HFF-Myc (cell line): Measurements from ENCODE around the gene CAND2.
"Not testable (repeated sequence)": the region's sequence is repeated elsewhere in the genome, so short reads cannot be mapped to it uniquely, and the experiment has no call there.

Experiments used
- DNase-seq: peaks from one replicate; pipeline ENCODE4 v3.0.0-alpha.2; 2011; ENCODE audit warnings: low read depth; ENCODE audit errors: extremely low read depth
- H3K4me3 ChIP-seq: replicated peaks from 2 replicates; pipeline ENCODE4 v1.5.1; 2011; ENCODE audit warnings: low read depth, mild to moderate bottlenecking, control low read depth, low read length
- CTCF ChIP-seq: IDR thresholded peaks from 2 replicates; pipeline ENCODE4 v1.5.1; 2012; ENCODE audit warnings: mild to moderate bottlenecking, low read depth, low read length, control low read depth; ENCODE audit errors: missing control alignments

CAND2 gene

GRCh38 chr3:12787346-12787745 is 9.1 kb upstream of the CAND2 start:
- not testable (repeated sequence) for H3K4me3 ChIP-seq, DNase-seq
- peak; percentile 43 for TF ChIP-seq CTCF

GRCh38 chr3:12787967-12788690 is 8.4 kb upstream of the CAND2 start:
- not testable (repeated sequence) for DNase-seq

GRCh38 chr3:12791430-12791829 is 5.0 kb upstream of the CAND2 start:
- no peak for TF ChIP-seq CTCF
- no peak for DNase-seq
- H3K4me3 ChIP-seq: no peak overlapping the region

More at GRCh38 chr3:12787967-12788690, 8.4 kb upstream of the CAND2 start:
- H3K4me3 ChIP-seq: not testable (repeated sequence)

- no peak overlapping the region for H3K4me3 ChIP-seq
- TF ChIP-seq CTCF: no peak
- no peak for DNase-seq
Observed at GRCh38 chr3:12793701-12794100, 2.8 kb upstream of the CAND2 start.

- no peak for DNase-seq
- peak overlapping the region; percentile 56 for H3K4me3 ChIP-seq
- no peak for TF ChIP-seq CTCF
Observed at GRCh38 chr3:12797124-12797891, 828 bp downstream of the CAND2 start.

- DNase-seq: no peak
- no peak for TF ChIP-seq CTCF
- no peak overlapping the region for H3K4me3 ChIP-seq
Observed at GRCh38 chr3:12797892-12798558, 1.5 kb downstream of the CAND2 start.
